ENCODE data around the gene ACO1. TPM values are rescaled to one million over a fixed set of nuclear protein-coding genes. Genes with fewer than 3 reads are reported as not detected.

ACO1 gene
- 31.6 and 32.5 TPM in 2 replicates for total RNA-seq (ENCODE audit: low replicate concordance)
- long read RNA-seq, full-length matches to known transcripts = 178 of 219 reads
- long read RNA-seq, partial matches to known transcripts = 34 of 219 reads
- long read RNA-seq, other reads (novel, unspliced or antisense) = 7 of 219 reads

DNA sequence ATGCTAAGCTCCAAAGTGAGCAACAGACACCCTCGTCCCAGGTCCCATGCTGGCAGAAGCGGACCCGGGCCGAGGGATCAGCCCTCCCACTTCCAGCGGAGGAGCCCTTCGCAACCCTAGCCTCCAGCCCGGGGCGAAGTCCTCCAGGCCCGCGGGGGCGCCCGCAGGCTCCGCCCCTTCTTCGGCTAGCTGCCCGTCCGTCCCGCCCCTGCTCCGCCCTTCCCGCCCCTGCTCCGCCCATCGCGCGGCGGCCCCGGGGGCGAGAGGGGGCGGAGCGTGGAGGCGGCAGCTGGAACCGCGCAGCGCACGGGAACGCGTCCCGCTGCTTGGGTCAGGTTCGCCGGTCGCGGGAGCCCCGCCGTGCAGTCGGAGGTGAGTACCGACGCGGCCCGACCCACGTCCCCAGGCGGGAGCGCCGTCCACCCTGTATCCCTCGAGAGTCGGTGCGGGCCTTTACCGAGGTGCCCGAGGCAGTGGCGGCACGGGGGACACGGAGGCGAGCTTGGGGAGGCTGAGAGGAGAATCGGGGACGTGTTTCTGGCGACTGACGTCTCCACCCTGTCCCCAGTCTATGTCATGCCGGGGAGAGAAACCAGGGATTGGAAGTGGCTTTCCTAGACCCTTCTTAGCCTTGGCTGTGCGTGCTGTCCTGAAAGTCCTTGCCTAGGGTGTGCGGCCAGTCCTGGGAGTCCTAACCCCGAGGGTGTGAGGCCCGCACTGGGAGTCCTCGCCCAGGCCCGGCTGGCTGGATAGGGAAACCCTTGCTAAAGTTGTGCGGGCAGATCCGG is at the start of gene ACO1:
ACO1 (plus strand) TSS at position 280 of the 788 bp plus-strand sequence. CDS start 20,864 bp downstream, outside the sequence.
- Mint-ChIP-seq H3K27ac (peak within 1 kb of the TSS; percentile 83), H3K4me3 (peak within 1 kb of the TSS; percentile 93), H3K4me1 (ENCODE audit: unreplicated experiment) (peaks cover 3% of the 10 kb centered on the region), H3K27me3 (peaks cover 42% of the 10 kb centered on the region), H3K9me3 (no peaks in the 10 kb centered on the region), H3K36me3 (no peaks in the 10 kb centered on the region)
- DNase-seq (ENCODE audit: extremely low spot score, unreplicated experiment) = peak; percentile 90
- TF ChIP-seq, protein P1, sequence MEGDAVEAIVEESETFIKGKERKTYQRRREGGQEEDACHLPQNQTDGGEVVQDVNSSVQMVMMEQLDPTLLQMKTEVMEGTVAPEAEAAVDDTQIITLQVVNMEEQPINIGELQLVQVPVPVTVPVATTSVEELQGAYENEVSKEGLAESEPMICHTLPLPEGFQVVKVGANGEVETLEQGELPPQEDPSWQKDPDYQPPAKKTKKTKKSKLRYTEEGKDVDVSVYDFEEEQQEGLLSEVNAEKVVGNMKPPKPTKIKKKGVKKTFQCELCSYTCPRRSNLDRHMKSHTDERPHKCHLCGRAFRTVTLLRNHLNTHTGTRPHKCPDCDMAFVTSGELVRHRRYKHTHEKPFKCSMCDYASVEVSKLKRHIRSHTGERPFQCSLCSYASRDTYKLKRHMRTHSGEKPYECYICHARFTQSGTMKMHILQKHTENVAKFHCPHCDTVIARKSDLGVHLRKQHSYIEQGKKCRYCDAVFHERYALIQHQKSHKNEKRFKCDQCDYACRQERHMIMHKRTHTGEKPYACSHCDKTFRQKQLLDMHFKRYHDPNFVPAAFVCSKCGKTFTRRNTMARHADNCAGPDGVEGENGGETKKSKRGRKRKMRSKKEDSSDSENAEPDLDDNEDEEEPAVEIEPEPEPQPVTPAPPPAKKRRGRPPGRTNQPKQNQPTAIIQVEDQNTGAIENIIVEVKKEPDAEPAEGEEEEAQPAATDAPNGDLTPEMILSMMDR (conservative IDR thresholded peaks at IDR 0.05) = no peak

DNA sequence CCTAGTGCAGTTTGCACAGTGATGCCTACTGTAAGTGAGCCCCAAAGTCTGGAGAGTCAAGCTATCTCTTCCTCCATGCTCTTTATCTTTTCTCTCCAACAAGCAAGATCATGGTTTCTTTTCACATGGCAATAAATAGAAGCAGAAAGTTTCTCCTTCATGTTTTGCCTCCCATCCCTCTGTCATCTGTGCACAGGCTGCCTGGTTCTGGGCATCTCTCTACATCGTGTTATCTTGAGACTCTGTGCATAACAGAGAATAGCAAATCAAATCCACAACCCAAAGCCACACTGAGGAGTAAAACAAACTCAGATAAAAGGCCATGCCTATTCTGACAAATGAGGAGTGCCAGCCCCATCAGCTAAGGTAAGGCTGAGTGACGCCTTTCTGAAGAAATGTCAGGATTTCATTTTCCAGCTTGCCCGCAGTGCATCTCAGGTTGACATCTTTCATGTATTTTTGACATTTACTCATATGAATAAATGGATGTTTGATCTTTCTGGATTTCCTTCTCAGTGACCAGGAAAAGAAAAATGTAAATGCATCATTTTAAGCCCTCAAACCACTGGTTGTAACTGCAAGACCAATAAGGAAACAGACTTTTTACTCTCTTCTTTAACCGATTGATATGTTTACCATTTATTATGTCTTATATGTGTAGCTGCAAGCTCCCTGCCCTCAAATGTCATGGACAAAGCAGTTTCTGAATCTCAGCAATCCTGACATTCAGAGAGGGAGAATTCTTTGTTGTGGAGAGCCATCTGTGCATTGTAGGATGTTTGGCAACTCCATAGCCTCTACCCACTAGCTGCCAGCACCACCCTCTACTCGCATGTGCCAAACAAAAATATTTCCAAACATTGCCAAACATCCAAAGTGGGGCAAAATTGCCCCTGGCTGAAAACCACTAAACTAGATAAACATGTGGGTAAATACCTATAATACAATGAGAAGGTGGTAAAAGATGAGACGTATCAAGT is 49.2 kb upstream of the ACO1 start:
- H3K36me3 Mint-ChIP-seq = no peaks in the 10 kb centered on the region
- no peaks in the 10 kb centered on the region for H3K9me3 Mint-ChIP-seq
- H3K27me3 Mint-ChIP-seq = peaks cover 5% of the 10 kb centered on the region
- DNase-seq (ENCODE audit: extremely low spot score, unreplicated experiment) = no peak
- no peak overlapping the region for H3K27ac Mint-ChIP-seq
- TF ChIP-seq, protein P1 (conservative IDR thresholded peaks at IDR 0.05) = no peak
- H3K4me3 Mint-ChIP-seq = no peak overlapping the region
- no peaks in the 10 kb centered on the region for H3K4me1 Mint-ChIP-seq (ENCODE audit: unreplicated experiment)

DNA sequence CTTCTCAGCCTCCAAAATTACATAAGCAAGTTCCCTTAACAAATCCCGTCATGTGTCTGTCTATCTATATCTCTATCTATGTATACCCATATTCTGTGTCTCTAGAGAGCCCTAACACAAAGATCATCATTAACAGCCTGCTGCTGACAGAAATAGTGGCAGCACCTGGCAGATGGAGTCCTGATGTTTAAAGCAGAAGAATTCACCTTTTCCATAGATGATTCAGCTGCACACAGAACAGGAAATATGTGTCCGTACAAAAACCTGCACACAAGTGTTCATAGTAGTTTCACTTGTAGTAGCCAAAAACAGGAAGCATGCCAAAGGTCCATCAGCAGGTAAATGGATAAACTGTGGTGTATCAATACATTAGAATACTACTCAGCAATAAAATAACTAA is 45.0 kb upstream of the ACO1 start:
- no peak overlapping the region for H3K4me3 Mint-ChIP-seq
- no peaks in the 10 kb centered on the region for H3K36me3 Mint-ChIP-seq

DNA sequence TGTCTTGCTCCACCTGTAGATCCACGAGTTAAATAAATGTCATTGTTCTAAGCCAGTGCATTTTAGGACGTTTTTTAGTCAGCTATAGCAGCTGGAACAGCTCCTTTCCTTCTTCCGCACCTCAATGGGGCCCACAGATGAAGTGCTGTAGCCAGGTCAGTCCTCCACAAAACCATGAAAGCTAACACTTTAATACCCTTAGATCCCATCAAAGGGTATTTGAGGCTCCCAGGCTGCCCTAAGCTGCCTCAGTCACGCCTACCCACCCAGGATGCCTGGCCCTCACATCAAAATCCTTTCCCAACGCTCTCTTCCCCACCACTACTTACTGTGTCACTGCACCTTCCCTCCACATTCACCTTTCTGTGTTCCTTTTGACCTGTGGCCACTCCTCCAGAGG is 44.1 kb upstream of the ACO1 start:
- Mint-ChIP-seq H3K27ac (no peak overlapping the region), H3K27me3 (no peaks in the 10 kb centered on the region), H3K9me3 (no peaks in the 10 kb centered on the region)

More for the DNA sequence above, 45.0 kb upstream of the ACO1 start:
- TF ChIP-seq, protein P1 (conservative IDR thresholded peaks at IDR 0.05) = no peak
- no peak for DNase-seq (ENCODE audit: extremely low spot score, unreplicated experiment)
- H3K9me3 Mint-ChIP-seq = no peaks in the 10 kb centered on the region
- peaks cover 5% of the 10 kb centered on the region for H3K27me3 Mint-ChIP-seq
- H3K4me1 Mint-ChIP-seq (ENCODE audit: unreplicated experiment) = no peaks in the 10 kb centered on the region
- no peak overlapping the region for H3K27ac Mint-ChIP-seq

More for the DNA sequence above, 44.1 kb upstream of the ACO1 start:
- Mint-ChIP-seq H3K4me3 (no peak overlapping the region), H3K4me1 (ENCODE audit: unreplicated experiment) (peaks cover 6% of the 10 kb centered on the region), H3K36me3 (no peaks in the 10 kb centered on the region)
- DNase-seq (ENCODE audit: extremely low spot score, unreplicated experiment) = no peak
- TF ChIP-seq, protein P1 (conservative IDR thresholded peaks at IDR 0.05) = no peak
